Mesothelial cell of epicardium (in vitro differentiated cells): ENCODE results near the gene PLEKHS1. TPM values are rescaled to one million over a fixed set of nuclear protein-coding genes. Genes with fewer than 3 reads are reported as not detected.
"Not testable (repeated sequence)": the region's sequence is repeated elsewhere in the genome, so short reads cannot be mapped to it uniquely, and the experiment has no call there.

Experiments used
- DNase-seq, 2 experiments: peaks; one replicate each; pipeline ENCODE4 v3.0.0; 2021; ENCODE audit warnings: low spot score in 2 of 2; ENCODE audit not compliant: unreplicated experiment in 2 of 2
- H3K27ac Mint-ChIP-seq: 2 replicates; pipeline ENCODE4 v1.8.0; 2021; ENCODE audit warnings: mixed read lengths
- H3K27me3 Mint-ChIP-seq: 2 replicates; pipeline ENCODE4 v1.8.0; 2021; ENCODE audit warnings: low read depth, mixed read lengths
- H3K36me3 Mint-ChIP-seq: 2 replicates; pipeline ENCODE4 v1.8.0; 2021; ENCODE audit warnings: mixed read lengths
- H3K4me1 Mint-ChIP-seq: 2 replicates; pipeline ENCODE4 v1.8.0; 2021; ENCODE audit warnings: mixed read lengths
- H3K4me3 Mint-ChIP-seq: 2 replicates; pipeline ENCODE4 v1.8.0; 2021; ENCODE audit warnings: mild to moderate bottlenecking, moderate library complexity, mixed read lengths
- H3K9me3 Mint-ChIP-seq: 2 replicates; pipeline ENCODE4 v1.8.0; 2021; ENCODE audit warnings: mixed read lengths
- CTCF ChIP-seq: fragments of 200-600 bp; sonication (generic); IDR thresholded peaks from one replicate; pipeline ENCODE4 v1.5.0; 2021; ENCODE audit warnings: antibody characterized with exemption; ENCODE audit not compliant: unreplicated experiment
- total RNA-seq: library from RNA; stranded (reverse); gene quantifications from 3 replicates; pipeline ENCODE4 v1.2.1, GENCODE V29; 2021

The PLEKHS1 gene
- total RNA-seq, 1 donor from 2014 or later: not detected

DNA sequence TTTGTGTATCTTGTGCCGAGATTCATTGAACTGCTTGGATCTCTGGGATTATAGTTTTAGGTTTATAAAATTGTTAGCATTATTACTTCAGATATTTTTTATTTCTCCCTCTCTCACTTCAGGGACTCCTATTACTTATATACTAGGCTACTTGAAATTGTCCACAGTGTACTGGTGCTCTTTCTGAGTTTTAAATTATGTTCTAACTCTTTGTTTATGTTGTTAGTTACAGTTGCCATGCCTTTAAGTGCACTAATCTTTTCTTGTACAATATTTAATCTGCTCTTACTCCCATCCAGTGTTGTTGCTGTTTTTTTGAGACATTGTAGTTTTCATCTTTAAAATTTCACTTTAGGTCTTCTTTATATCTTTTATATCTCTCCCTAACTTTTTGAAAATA is 13.1 kb downstream of the PLEKHS1 start:
- H3K9me3 Mint-ChIP-seq: peaks cover 13% of the 10 kb centered on the region
- H3K27me3 Mint-ChIP-seq: peaks cover 24% of the 10 kb centered on the region
- no peak overlapping the region for H3K27ac Mint-ChIP-seq
- no peak for TF ChIP-seq CTCF
- H3K4me1 Mint-ChIP-seq: no peaks in the 10 kb centered on the region
- DNase-seq: no peak
- H3K36me3 Mint-ChIP-seq: no peaks in the 10 kb centered on the region
- no peak overlapping the region for H3K4me3 Mint-ChIP-seq

- DNase-seq: no peak
- Mint-ChIP-seq H3K36me3 (no peaks in the 10 kb centered on the region), H3K27ac (no peak overlapping the region), H3K4me3 (no peak overlapping the region), H3K4me1 (no peaks in the 10 kb centered on the region), H3K27me3 (peaks cover 37% of the 10 kb centered on the region), H3K9me3 (peaks cover 13% of the 10 kb centered on the region)
- TF ChIP-seq CTCF: no peak
Measured at GRCh38 chr10:113765910-113766309, 14.4 kb downstream of the PLEKHS1 start.

- H3K9me3 Mint-ChIP-seq: peaks cover 13% of the 10 kb centered on the region
- TF ChIP-seq CTCF: no peak
- H3K4me3 Mint-ChIP-seq: no peak overlapping the region
- no peaks in the 10 kb centered on the region for H3K4me1 Mint-ChIP-seq
- H3K27me3 Mint-ChIP-seq: peaks cover 49% of the 10 kb centered on the region
- DNase-seq: no peak
- no peak overlapping the region for H3K27ac Mint-ChIP-seq
- H3K36me3 Mint-ChIP-seq: no peaks in the 10 kb centered on the region
Measured at GRCh38 chr10:113767222-113767621, 15.7 kb downstream of the PLEKHS1 start.

- no peak for TF ChIP-seq CTCF
- Mint-ChIP-seq H3K4me3 (no peak overlapping the region), H3K4me1 (no peaks in the 10 kb centered on the region), H3K27ac (no peak overlapping the region), H3K27me3 (peaks cover 51% of the 10 kb centered on the region), H3K9me3 (no peaks in the 10 kb centered on the region), H3K36me3 (no peaks in the 10 kb centered on the region)
- DNase-seq: no peak
Measured at GRCh38 chr10:113770346-113770745, 18.9 kb downstream of the PLEKHS1 start.

DNA sequence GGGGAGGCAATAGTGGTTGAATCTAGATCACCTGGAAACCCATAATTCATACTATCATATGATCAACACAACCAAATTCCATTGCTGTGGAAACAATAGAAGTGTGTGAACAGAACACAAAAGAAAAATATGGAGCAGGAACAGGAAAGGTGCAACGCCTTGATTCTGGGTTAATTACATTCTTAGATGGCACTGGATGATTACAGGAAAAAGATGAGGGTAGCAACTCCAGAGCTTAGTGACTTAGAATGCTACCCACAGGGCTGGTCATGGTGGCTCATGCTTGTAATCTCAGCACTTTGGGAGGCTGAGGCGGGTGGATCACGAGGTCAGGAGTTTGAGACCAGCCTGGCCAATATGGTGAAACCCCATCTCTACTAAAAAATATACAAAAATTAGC is 19.6 kb downstream of the PLEKHS1 start:
- H3K36me3 Mint-ChIP-seq, DNase-seq, H3K27ac Mint-ChIP-seq, H3K4me3 Mint-ChIP-seq, H3K4me1 Mint-ChIP-seq, H3K9me3 Mint-ChIP-seq: not testable (repeated sequence)
- H3K27me3 Mint-ChIP-seq: peaks cover 47% of the 10 kb centered on the region

DNA sequence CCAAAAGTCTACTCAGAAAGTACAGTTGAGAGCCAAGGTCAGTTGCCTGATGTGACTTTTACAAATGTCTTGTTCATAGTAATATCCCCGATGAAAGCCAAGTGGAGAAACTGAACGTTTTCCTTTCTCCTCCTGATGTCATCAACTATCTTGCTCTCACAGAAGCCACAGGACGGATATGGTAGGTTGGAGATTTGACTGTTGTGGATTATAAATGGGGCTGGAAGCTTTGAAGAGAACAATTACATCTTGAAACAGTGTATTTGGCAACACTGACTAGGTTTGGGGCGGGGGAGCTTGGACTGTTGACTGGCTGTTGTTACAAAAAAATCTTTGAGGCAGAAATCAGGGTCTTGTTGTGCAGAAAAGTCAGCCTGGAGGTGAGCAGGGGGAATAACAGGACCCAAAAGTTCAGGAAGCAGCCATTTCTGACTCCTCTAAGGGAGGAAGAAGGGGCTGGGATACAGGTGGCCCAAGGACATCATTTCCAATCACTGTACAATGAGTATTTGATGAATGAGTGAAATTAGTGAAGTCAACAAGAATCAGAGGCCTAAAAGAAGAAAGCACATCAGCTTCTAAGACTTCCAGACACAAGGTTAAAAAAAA is 24.3 kb downstream of the PLEKHS1 start:
- no peaks in the 10 kb centered on the region for H3K9me3 Mint-ChIP-seq
- no peaks in the 10 kb centered on the region for H3K36me3 Mint-ChIP-seq
- no peak for TF ChIP-seq CTCF
- no peak overlapping the region for H3K27ac Mint-ChIP-seq
- H3K27me3 Mint-ChIP-seq: peaks cover 34% of the 10 kb centered on the region
- H3K4me1 Mint-ChIP-seq: no peaks in the 10 kb centered on the region
- no peak overlapping the region for H3K4me3 Mint-ChIP-seq
- no peak for DNase-seq
